T-cell (primary cell): Measurements from ENCODE around the gene ZNF37A. TPM values are rescaled to one million over a fixed set of nuclear protein-coding genes. Genes with fewer than 3 reads are reported as not detected.
A peak's percentile ranks its signal among the peaks of the same experiment; 100 is the strongest.
"Not testable (repeated sequence)": the region's sequence is repeated elsewhere in the genome, so short reads cannot be mapped to it uniquely, and the experiment has no call there.

Source experiments
- ATAC-seq, 4 experiments: fragments of 200-7000 bp in 3 of 4; fragments of 150-1000 bp in 1 of 4; cut with Tn5 transposase; replicated peaks in 1 of 4; 1 replicate in 3 of 4; 2 replicates in 1 of 4; pipeline ENCODE4 v1.10.0; 2021; ENCODE audit warnings: moderate library complexity in 3 of 4, mild to moderate bottlenecking in 2 of 4, moderate number of reproducible peaks in 1 of 4
- CTCF ChIA-PET, 2 donors: fragments of 300-600 bp; sonication (Branson Sonifier 250); formaldehyde crosslinking; loops; one replicate each; lab custom pipeline; 2022; ENCODE audit warnings: antibody characterized with exemption in 2 of 2; lab: Charles Lee
- POLR2A ChIA-PET, 2 donors: fragments of 300-600 bp; sonication (Branson Sonifier 250); formaldehyde crosslinking; loops; one replicate each; lab custom pipeline; 2022; ENCODE audit warnings: antibody characterized with exemption in 2 of 2; lab: Charles Lee
- DNase-seq, 35 experiments: peaks; one replicate each; pipeline versions ENCODE4 v3.0.0 to v3.0.0-alpha.2; 2013 to 2023
- H3K27ac ChIP-seq: one replicate; pipeline ENCODE4 v1.5.1; 2013; ENCODE audit warnings: low read length
- H3K27me3 ChIP-seq, 2 experiments: replicated peaks in 1 of 2; 1 replicate in 1 of 2; 2 replicates in 1 of 2; pipeline versions ENCODE4 v1.6.1 to v1.7.0; 2013; ENCODE audit warnings: low read length in 1 of 2, mixed read lengths in 1 of 2; ENCODE audit not compliant: control insufficient read depth in 2 of 2, insufficient read depth in 2 of 2; ENCODE audit errors: extremely low read depth in 1 of 2
- H3K36me3 ChIP-seq, 2 donors: 1 replicate in 1 of 2; 2 replicates in 1 of 2; pipeline versions ENCODE4 v1.6.1 to v1.7.0; 2013; ENCODE audit warnings: low read length in 1 of 2; ENCODE audit not compliant: control insufficient read depth in 2 of 2, insufficient read depth in 1 of 2; ENCODE audit errors: extremely low read depth in 1 of 2
- H3K4me1 ChIP-seq, 2 experiments: 1 replicate in 1 of 2; 2 replicates in 1 of 2; pipeline versions ENCODE4 v1.6.1 to v1.7.0; 2013; ENCODE audit warnings: low read length in 2 of 2, mixed read lengths in 1 of 2; ENCODE audit not compliant: insufficient read depth in 2 of 2, control insufficient read depth in 1 of 2; ENCODE audit errors: extremely low read depth in 1 of 2
- H3K4me3 ChIP-seq, 2 donors: 1 replicate in 1 of 2; 2 replicates in 1 of 2; pipeline versions ENCODE4 v1.5.1 to v1.7.0; 2013; ENCODE audit warnings: mild to moderate bottlenecking in 2 of 2, low read length in 1 of 2, moderate library complexity in 1 of 2; ENCODE audit not compliant: control insufficient read depth in 1 of 2; ENCODE audit errors: extremely low read depth in 1 of 2
- H3K9me3 ChIP-seq: 2 replicates; pipeline ENCODE4 v1.7.0; 2013
- H3K27ac Mint-ChIP-seq, 2 donors: one replicate each; pipeline ENCODE4 v1.8.0; 2020 to 2021; ENCODE audit warnings: mild to moderate bottlenecking in 2 of 2, mixed read lengths in 2 of 2
- H3K27me3 Mint-ChIP-seq, 2 donors: one replicate each; pipeline ENCODE4 v1.8.0; 2021 to 2022; ENCODE audit warnings: mixed read lengths in 2 of 2
- H3K36me3 Mint-ChIP-seq: one replicate; pipeline ENCODE4 v1.8.0; 2021; ENCODE audit warnings: mixed read lengths
- H3K4me1 Mint-ChIP-seq, 3 donors: one replicate each; pipeline ENCODE4 v1.8.0; 2020 to 2022; ENCODE audit warnings: mixed read lengths in 3 of 3, mild to moderate bottlenecking in 1 of 3
- H3K4me3 Mint-ChIP-seq, 3 donors: one replicate each; pipeline ENCODE4 v1.8.0; 2020 to 2022; ENCODE audit warnings: mild to moderate bottlenecking in 3 of 3, mixed read lengths in 3 of 3, moderate library complexity in 3 of 3
- H3K9me3 Mint-ChIP-seq, 3 donors: one replicate each; pipeline ENCODE4 v1.8.0; 2020 to 2022; ENCODE audit warnings: mixed read lengths in 3 of 3
- WGBS: methylation state at CpG from one replicate; pipeline ENCODE4 v1.1.5; 2013; ENCODE audit warnings: missing lambda C conversion rate; ENCODE audit not compliant: insufficient coverage; 5-methylcytosine and 5-hydroxymethylcytosine counted together
- total RNA-seq, 35 experiments: library from RNA in 6 of 35; stranded (reverse) in 6 of 35; fragments of 120-200 nt in 1 of 35; gene quantifications; one replicate each; pipeline versions ENCODE4 v1.2.1 to v1.2.4 and lab custom pipeline; 2013 to 2026

The ZNF37A gene
- total RNA-seq, 5 donors from 2014 or later (not counting 1 experiment from before 2014, with no cell fraction given), result 15.9 to 23.8 (median 22.6) TPM

GRCh38 chr10:38069663-38070062 lies 24.5 kb upstream of the ZNF37A start:
- H3K27me3 Mint-ChIP-seq, H3K4me1 ChIP-seq, CTCF ChIA-PET, H3K27ac ChIP-seq, H3K4me3 Mint-ChIP-seq, H3K9me3 ChIP-seq, DNase-seq, H3K27ac Mint-ChIP-seq, H3K36me3 Mint-ChIP-seq, H3K36me3 ChIP-seq, H3K4me3 ChIP-seq, H3K4me1 Mint-ChIP-seq, ATAC-seq, H3K27me3 ChIP-seq, POLR2A ChIA-PET: not testable (repeated sequence)
- peaks cover 6 to 22% (median 13%) of the 10 kb centered on the region in 3 donors for H3K9me3 Mint-ChIP-seq
- no CpG with 5 or more reads among the region's 1 CpG for WGBS

GRCh38 chr10:38070501-38070900 lies 23.6 kb upstream of the ZNF37A start:
- CTCF ChIA-PET, result no interaction called here
- H3K9me3 Mint-ChIP-seq, result peaks cover 5 to 24% (median 12%) of the 10 kb centered on the region in 3 donors
- H3K4me1 Mint-ChIP-seq, result peaks cover 0 to 4% (median 0%) of the 10 kb centered on the region in 3 donors
- Histone ChIP-seq H3K4me1 (no peaks in the 10 kb centered on the region), H3K27ac (no peak overlapping the region), H3K9me3 (no peaks in the 10 kb centered on the region), H3K4me3 (no peak overlapping the region), H3K36me3 (no peaks in the 10 kb centered on the region), H3K27me3 (no peaks in the 10 kb centered on the region)
- 94% methylated on average over 2 of the region's 8 CpGs for WGBS
- H3K36me3 Mint-ChIP-seq, result no peaks in the 10 kb centered on the region
- H3K27ac Mint-ChIP-seq, result no peak overlapping the region
- no peak for ATAC-seq
- no peak overlapping the region for H3K4me3 Mint-ChIP-seq
- peaks cover 2 to 3% of the 10 kb centered on the region in 2 donors for H3K27me3 Mint-ChIP-seq
- DNase-seq, result no peak
- POLR2A ChIA-PET, result no interaction called here

DNA sequence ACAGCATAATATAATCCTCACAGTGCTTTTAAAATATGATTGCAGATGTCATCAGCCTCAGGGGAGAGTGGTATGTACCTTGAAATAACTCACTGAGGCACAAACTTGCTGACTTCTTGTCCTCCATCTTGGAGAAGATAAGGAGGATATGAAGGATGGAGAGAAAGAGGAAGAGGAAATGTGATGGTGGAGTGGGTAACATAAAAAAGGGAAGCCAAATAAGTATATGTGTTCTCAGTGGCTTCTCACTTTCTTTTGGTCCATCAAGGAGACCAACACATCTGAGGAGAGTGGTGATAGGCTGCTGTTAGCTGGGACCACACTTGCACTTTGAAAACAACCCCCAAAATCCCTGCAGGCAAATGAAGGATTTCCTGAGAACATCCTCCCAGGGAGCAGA lies 21.6 kb upstream of the ZNF37A start:
- POLR2A ChIA-PET, result no interaction called here
- Histone ChIP-seq H3K4me3 (no peak overlapping the region), H3K27me3 (peaks cover 0 to 4% of the 10 kb centered on the region in 2 experiments), H3K4me1 (no peaks in the 10 kb centered on the region), H3K9me3 (no peaks in the 10 kb centered on the region), H3K36me3 (no peaks in the 10 kb centered on the region), H3K27ac (no peak overlapping the region)
- H3K27me3 Mint-ChIP-seq, result peaks cover 2 to 3% of the 10 kb centered on the region in 2 donors
- H3K4me3 Mint-ChIP-seq, result no peak overlapping the region
- H3K36me3 Mint-ChIP-seq, result no peaks in the 10 kb centered on the region
- no peak for ATAC-seq
- peaks cover 0 to 4% (median 0%) of the 10 kb centered on the region in 3 donors for H3K4me1 Mint-ChIP-seq
- CTCF ChIA-PET, result no interaction called here
- H3K9me3 Mint-ChIP-seq, result peaks cover 10 to 35% (median 13%) of the 10 kb centered on the region in 3 donors
- H3K27ac Mint-ChIP-seq, result no peak overlapping the region
- DNase-seq, result no peak

- Mint-ChIP-seq H3K4me1 (no peaks in the 10 kb centered on the region), H3K27ac (no peak overlapping the region), H3K9me3 (peaks cover 8 to 31% (median 12%) of the 10 kb centered on the region in 3 donors), H3K4me3 (no peak overlapping the region), H3K27me3 (peaks cover 3 to 10% of the 10 kb centered on the region in 2 donors), H3K36me3 (no peaks in the 10 kb centered on the region)
- POLR2A ChIA-PET, result no interaction called here
- WGBS, result 20% methylated on average over 1 of the region's 2 CpGs
- CTCF ChIA-PET, result no interaction called here
- no peak overlapping the region for H3K4me3 ChIP-seq
- no peaks in the 10 kb centered on the region for H3K4me1 ChIP-seq
- no peak overlapping the region for H3K27ac ChIP-seq
- ATAC-seq (no peak), DNase-seq (no peak)
- H3K27me3 ChIP-seq, result peaks cover 0 to 8% of the 10 kb centered on the region in 2 experiments
- H3K9me3 ChIP-seq, result no peaks in the 10 kb centered on the region
- H3K36me3 ChIP-seq, result no peaks in the 10 kb centered on the region
Measured at GRCh38 chr10:38076687-38077086, 17.4 kb upstream of the ZNF37A start.

GRCh38 chr10:38093318-38093717 lies 819 bp upstream of the ZNF37A start:
- H3K36me3 ChIP-seq, result peaks cover 4 to 17% of the 10 kb centered on the region in 2 donors
- POLR2A ChIA-PET, result interaction anchor here (0.6 to 3.0 kb wide), 2 partner anchors 83 to 116 kb away, joined by 3 to 9 read pairs; partner anchors contain the start of gene ZNF33A (in 1 of the 2)
- not testable (repeated sequence) for H3K9me3 ChIP-seq, H3K9me3 Mint-ChIP-seq, H3K27me3 ChIP-seq, H3K27me3 Mint-ChIP-seq, ATAC-seq, H3K27ac ChIP-seq
- DNase-seq, result peak in 1 of 35 experiments; percentile 1
- Mint-ChIP-seq H3K4me1 (peaks cover 33 to 35% (median 34%) of the 10 kb centered on the region in 3 donors), H3K27ac (peak overlapping the region in 1 of 2 donors; percentile 94), H3K36me3 (peaks cover 30% of the 10 kb centered on the region), H3K4me3 (peak overlapping the region; percentile 83 to 92 (median 90))
- CTCF ChIA-PET, result interaction anchor here in 1 of 2 donors (2.2 kb wide), 1 partner anchor 116 kb away, joined by 10 read pairs; the partner anchor contains the start of gene ZNF25
- WGBS, result 95% methylated on average over 11 of the region's 15 CpGs
- H3K4me3 ChIP-seq, result peak overlapping the region in 1 of 2 donors; percentile 88
- H3K4me1 ChIP-seq, result peaks cover 4 to 24% of the 10 kb centered on the region in 2 experiments

GRCh38 chr10:38093816-38094157 lies 350 bp upstream of the ZNF37A start:
- Mint-ChIP-seq H3K27me3 (no peaks in the 10 kb centered on the region), H3K27ac (peak overlapping the region; percentile 84 to 94), H3K4me3 (peak overlapping the region; percentile 83 to 92 (median 90)), H3K36me3 (peaks cover 34% of the 10 kb centered on the region), H3K4me1 (peaks cover 34 to 38% (median 35%) of the 10 kb centered on the region in 3 donors), H3K9me3 (peaks cover 0 to 6% (median 5%) of the 10 kb centered on the region in 3 donors)
- DNase-seq (peak in 1 of 35 experiments; percentile 1), ATAC-seq (peak; percentile 2 to 10 (median 6))
- POLR2A ChIA-PET, result interaction anchor here (0.6 to 3.0 kb wide), 2 partner anchors 83 to 117 kb away, joined by 3 to 9 read pairs; partner anchors contain the start of gene ZNF33A (in 1 of the 2)
- Histone ChIP-seq H3K9me3 (no peaks in the 10 kb centered on the region), H3K4me1 (peaks cover 4 to 24% of the 10 kb centered on the region in 2 experiments), H3K27me3 (no peaks in the 10 kb centered on the region), H3K27ac (peak overlapping the region; percentile 41), H3K36me3 (peaks cover 4 to 17% of the 10 kb centered on the region in 2 donors), H3K4me3 (peak overlapping the region; percentile 85 to 88)
- 25% methylated on average over 11 of the region's 16 CpGs for WGBS
- CTCF ChIA-PET, result interaction anchor here in 1 of 2 donors (2.2 kb wide), 1 partner anchor 117 kb away, joined by 10 read pairs; the partner anchor contains the start of gene ZNF25
